H1 (cell line): ENCODE measurements around the gene GSDME. TPM values are rescaled to one million over a fixed set of nuclear protein-coding genes. Genes with fewer than 3 reads are reported as not detected.

Experiments
- ATF3 ChIP-seq: IDR thresholded peaks from 2 replicates; pipeline ENCODE4 v1.6.1; 2011; ENCODE audit warnings: low read depth, mild to moderate bottlenecking, low read length; ENCODE audit not compliant: insufficient read depth
- CBX5 ChIP-seq: fragments of 300-800, 300-1000 bp; sonication (generic); IDR thresholded peaks from 2 replicates; pipeline ENCODE4 v1.7.1; 2016; ENCODE audit warnings: antibody characterized with exemption, low read length, low read depth
- CTBP2 ChIP-seq: IDR thresholded peaks from 2 replicates; pipeline ENCODE4 v1.7.0; 2011; ENCODE audit warnings: borderline replicate concordance, mild to moderate bottlenecking, moderate library complexity, mixed read lengths, low read length; ENCODE audit not compliant: insufficient read depth, insufficient read length
- EZH2 ChIP-seq: fragments of 200-600 bp; sonication (generic); IDR thresholded peaks from 2 replicates; pipeline ENCODE4 v1.7.1; 2012; ENCODE audit warnings: low read depth, mild to moderate bottlenecking, moderate library complexity, low read length, inconsistent platforms; ENCODE audit not compliant: severe bottlenecking
- GABPA ChIP-seq: IDR thresholded peaks from 2 replicates; pipeline ENCODE4 v1.6.1; 2011; ENCODE audit warnings: mild to moderate bottlenecking, low read length, moderate library complexity, borderline replicate concordance; ENCODE audit not compliant: insufficient read depth
- KDM5A ChIP-seq: fragments of 200-600 bp; IDR thresholded peaks from 2 replicates; pipeline ENCODE4 v1.7.1; 2012; ENCODE audit warnings: mild to moderate bottlenecking, low read length, inconsistent platforms, mixed read lengths
- MAX ChIP-seq: IDR thresholded peaks from 2 replicates; pipeline ENCODE4 v1.6.1; 2012; ENCODE audit warnings: inconsistent platforms
- RAD21 ChIP-seq, 2 experiments: IDR thresholded peaks in 1 of 2; conservative IDR thresholded peaks in 1 of 2; 2 replicates each; pipeline ENCODE4 v1.6.1; 2011; ENCODE audit warnings: low read depth in 2 of 2, low read length in 2 of 2, improper control_type of control experiment in 1 of 2, inconsistent platforms in 1 of 2, mild to moderate bottlenecking in 1 of 2, moderate library complexity in 1 of 2
- SP1 ChIP-seq: IDR thresholded peaks from 2 replicates; pipeline ENCODE4 v1.6.1; 2011; ENCODE audit warnings: low read depth, low read length
- TEAD4 ChIP-seq: IDR thresholded peaks from 2 replicates; pipeline ENCODE4 v1.6.1; 2012; ENCODE audit warnings: low read depth, low read length, inconsistent platforms, mixed read lengths
- USF2 ChIP-seq: IDR thresholded peaks from 2 replicates; pipeline ENCODE4 v1.6.1; 2011; ENCODE audit warnings: low read length, improper control_type of control experiment
- polyA plus RNA-seq, 7 experiments: library from polyadenylated mRNA; depleted of rRNA in 3 of 7; stranded (reverse) in 5 of 7; unstranded in 2 of 7; fragments of >200 nt in 5 of 7; fragments of 200-250 nt in 2 of 7; gene quantifications; 1 replicate in 5 of 7; 2 replicates in 1 of 7; 4 replicates in 1 of 7; pipeline versions ENCODE4 v1.2.1 to v1.2.3, GENCODE V29; 2011 to 2013; ENCODE audit warnings: missing spikeins in 2 of 7, mixed read lengths in 2 of 7
- total RNA-seq: library from RNA; stranded (reverse); fragmentation: NEBNext Ultra II Directional; extraction: Animal tissue kit (Norgen Biotek cat#: 25700); gene quantifications from 2 replicates; pipeline ENCODE4 v1.2.1, GENCODE V29; 2021
- TF ChIP-seq, protein P1 (sequence below): IDR thresholded peaks from 2 replicates; pipeline ENCODE4 v1.6.1; 2012; ENCODE audit warnings: low read length, inconsistent platforms
- TF ChIP-seq, protein P2 (sequence below): IDR thresholded peaks from 2 replicates; pipeline ENCODE4 v1.6.1; 2012; ENCODE audit warnings: inconsistent platforms

The GSDME gene
- total and polyA plus RNA-seq, 2 of the 8 experiments (the other 6 are each of a cell fraction or from before 2014, with no cell fraction given), result 5.4 to 7.6 TPM

DNA sequence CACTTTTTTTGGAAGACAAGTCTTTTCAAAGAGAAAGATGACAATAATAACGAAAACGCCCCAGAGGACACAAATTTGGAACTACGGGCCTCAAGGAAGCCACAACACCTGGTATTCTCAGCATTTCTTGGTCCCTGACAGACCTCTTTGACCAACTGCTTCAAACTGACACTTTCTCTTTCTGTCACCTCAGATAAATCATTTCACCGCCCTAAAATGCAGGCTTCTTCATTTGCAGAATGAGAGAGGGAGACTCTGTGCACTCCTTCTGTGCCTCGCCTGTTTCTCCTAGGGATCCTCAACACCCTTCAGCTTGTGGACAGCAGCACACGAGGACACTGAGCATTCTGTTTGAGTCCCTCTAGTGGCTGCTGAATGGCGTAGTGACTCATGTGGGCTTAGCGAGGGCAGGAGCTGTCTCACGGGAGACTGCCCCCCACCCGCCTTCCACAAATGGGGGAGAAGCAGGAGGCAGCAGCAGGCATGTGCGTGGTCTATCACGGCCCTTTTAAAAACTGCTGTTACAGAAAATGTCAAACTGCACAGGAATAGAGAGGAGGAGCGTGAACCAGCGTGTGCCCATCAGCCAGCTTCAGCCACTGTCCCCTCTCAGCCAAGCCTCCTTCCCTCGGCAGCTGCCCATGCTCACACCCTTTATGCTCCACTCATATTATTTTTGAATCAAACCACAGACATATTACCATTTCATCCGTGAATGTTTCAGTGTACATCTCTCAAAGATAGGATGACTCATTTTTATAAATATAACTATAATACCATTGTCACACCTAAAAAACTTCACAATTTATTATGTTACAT lies 41.4 kb downstream of the GSDME start (continued):
- TF ChIP-seq USF2, result no peak
- no peak for TF ChIP-seq CTBP2
- TF ChIP-seq GABPA, result no peak
- peak; percentile 66 to 74 for TF ChIP-seq RAD21 (IDR thresholded peaks at IDR 0.05 in 1 of 2, conservative IDR thresholded peaks at IDR 0.05 in 1 of 2; ENCODE audit: low read depth in 2 of 2, low read length in 2 of 2)
- TF ChIP-seq EZH2, result no peak
- TF ChIP-seq, protein P1, sequence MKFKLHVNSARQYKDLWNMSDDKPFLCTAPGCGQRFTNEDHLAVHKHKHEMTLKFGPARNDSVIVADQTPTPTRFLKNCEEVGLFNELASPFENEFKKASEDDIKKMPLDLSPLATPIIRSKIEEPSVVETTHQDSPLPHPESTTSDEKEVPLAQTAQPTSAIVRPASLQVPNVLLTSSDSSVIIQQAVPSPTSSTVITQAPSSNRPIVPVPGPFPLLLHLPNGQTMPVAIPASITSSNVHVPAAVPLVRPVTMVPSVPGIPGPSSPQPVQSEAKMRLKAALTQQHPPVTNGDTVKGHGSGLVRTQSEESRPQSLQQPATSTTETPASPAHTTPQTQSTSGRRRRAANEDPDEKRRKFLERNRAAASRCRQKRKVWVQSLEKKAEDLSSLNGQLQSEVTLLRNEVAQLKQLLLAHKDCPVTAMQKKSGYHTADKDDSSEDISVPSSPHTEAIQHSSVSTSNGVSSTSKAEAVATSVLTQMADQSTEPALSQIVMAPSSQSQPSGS, result no peak
- TF ChIP-seq ATF3, result no peak
- TF ChIP-seq TEAD4, result 0 out of 2 replicates have a peak, but pooled peaks have one; percentile 25
- no peak for TF ChIP-seq SP1
- TF ChIP-seq KDM5A, result no peak
- TF ChIP-seq, protein P2, sequence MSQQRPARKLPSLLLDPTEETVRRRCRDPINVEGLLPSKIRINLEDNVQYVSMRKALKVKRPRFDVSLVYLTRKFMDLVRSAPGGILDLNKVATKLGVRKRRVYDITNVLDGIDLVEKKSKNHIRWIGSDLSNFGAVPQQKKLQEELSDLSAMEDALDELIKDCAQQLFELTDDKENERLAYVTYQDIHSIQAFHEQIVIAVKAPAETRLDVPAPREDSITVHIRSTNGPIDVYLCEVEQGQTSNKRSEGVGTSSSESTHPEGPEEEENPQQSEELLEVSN, result peak; percentile 67
- TF ChIP-seq CBX5, result no peak
- TF ChIP-seq MAX, result peak; percentile 94
- TF ChIP-seq, all 59 proteins: peak for 7
